ENCODE data around the gene WNT11.

The WNT11 gene

DNA sequence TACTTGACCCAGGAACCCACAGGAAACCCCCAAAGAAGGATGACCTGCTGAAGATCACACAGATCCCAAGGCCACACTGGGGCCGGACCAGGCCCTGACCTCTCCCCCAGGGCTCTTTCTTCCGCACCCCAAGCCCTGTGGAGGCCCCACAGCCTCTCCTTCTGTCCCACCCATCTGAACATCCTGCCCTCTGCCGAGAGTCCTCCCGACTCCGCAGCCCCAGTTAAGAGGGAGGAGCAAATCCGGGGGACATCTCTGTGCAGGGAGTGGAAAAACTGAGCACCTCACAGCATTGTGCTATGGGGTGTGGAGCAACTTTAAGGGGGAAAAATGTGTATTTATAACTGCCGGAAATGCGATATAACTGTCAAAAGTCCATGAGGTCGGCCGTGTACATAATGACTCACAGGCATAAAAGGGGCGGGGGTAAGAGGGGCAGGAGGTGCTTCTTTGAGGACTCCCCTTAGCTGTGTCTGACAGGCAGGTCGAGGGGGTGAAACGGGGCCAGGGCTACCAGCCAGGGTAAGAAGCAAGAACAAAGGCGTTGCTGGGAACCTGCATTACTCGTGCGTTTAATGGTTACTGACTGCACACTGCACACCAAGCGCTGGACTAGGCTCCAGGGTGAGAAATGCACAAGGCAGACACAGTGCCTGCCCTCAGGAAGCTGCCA is 57.2 kb downstream of the WNT11 start:
- no peak for DNase-seq (ENCODE audit: low spot score)
- TF ChIP-seq CTCF (IDR thresholded peaks at IDR 0.05; ENCODE audit: borderline replicate concordance, control extremely low read depth, extremely low read depth, insufficient read depth, missing control alignments), result no peak
- in situ Hi-C loops (cut with MboI; ENCODE audit: low sequenced_read_pairs, unreplicated experiment), result loop anchor here (10.0 to 25.0 kb wide), 2 partner anchors 254 to 437 kb away; partner anchors contain the start of gene MOGAT2

DNA sequence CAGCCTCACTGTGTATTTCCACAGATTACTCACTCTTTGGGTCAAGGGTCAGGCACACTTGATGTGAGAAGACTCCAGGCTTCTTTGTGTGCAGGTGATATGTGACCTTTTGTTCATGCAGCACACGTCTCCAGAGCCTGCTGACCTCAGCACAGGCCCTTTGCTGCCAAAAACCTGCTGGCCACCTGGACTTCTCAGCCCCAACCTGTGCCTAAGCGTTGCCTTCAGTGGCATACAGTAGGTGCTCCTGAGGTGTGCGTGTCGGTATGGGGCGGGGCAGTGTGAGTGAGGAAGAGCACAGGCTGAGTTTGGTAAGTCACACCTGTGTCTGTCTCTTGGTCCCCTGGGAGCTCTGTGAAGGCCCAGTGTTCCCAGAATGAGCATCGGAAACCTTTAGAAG is 58.1 kb downstream of the WNT11 start:
- DNase-seq (ENCODE audit: low spot score), result no peak
- in situ Hi-C loops (cut with MboI; ENCODE audit: low sequenced_read_pairs, unreplicated experiment), result loop anchor here (10.0 to 25.0 kb wide), 2 partner anchors 253 to 436 kb away; partner anchors contain the start of gene MOGAT2
- TF ChIP-seq CTCF (IDR thresholded peaks at IDR 0.05; ENCODE audit: borderline replicate concordance, control extremely low read depth, extremely low read depth, insufficient read depth, missing control alignments), result no peak

- no peak for TF ChIP-seq CTCF (IDR thresholded peaks at IDR 0.05; ENCODE audit: borderline replicate concordance, control extremely low read depth, extremely low read depth, insufficient read depth, missing control alignments)
- in situ Hi-C loops (cut with MboI; ENCODE audit: low sequenced_read_pairs, unreplicated experiment), result loop anchor here (10.0 to 25.0 kb wide), 2 partner anchors 252 to 435 kb away; partner anchors contain the start of gene MOGAT2
- DNase-seq (ENCODE audit: low spot score), result no peak
Observed at GRCh38 chr11:76147106-76147740, 59.1 kb downstream of the WNT11 start.

- no peak for TF ChIP-seq CTCF (IDR thresholded peaks at IDR 0.05; ENCODE audit: borderline replicate concordance, control extremely low read depth, extremely low read depth, insufficient read depth, missing control alignments)
- in situ Hi-C loops (cut with MboI; ENCODE audit: low sequenced_read_pairs, unreplicated experiment), result loop anchor here (10.0 to 25.0 kb wide), 2 partner anchors 248 to 431 kb away; partner anchors contain the start of gene MOGAT2
- no peak for DNase-seq (ENCODE audit: low spot score)
Observed at GRCh38 chr11:76143274-76143673, 63.0 kb downstream of the WNT11 start.

DNA sequence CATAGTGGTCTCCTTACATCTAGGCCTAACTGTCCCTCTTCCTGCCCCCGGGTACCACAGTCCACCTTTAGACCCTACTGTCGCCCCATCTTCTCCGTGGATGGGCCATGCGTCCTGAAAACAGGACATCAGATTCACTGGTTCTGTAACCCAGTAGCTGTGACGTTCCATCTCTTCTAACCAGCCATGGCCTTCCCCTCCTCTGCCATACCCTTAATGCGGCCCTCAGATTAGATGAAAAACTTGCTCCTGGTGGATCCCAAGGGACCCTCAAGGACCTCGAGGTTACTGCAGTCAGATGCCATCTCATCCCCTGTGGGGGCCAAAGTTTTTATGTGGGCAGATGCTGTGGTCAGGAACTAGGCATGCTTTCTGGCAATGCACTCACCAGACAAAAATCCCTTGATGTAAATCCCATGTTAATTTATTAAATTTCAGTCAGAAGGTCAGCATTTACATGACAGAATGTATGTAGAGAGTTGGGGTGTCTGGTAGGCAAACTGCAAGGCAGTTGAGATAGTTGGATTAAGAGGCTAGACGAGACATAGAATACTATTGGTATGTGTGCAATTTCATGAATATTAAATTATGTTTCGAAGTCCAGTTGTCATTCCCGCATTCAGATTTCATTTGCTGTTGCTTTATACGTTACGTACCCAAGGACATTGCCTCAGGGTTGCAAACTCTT is 64.3 kb downstream of the WNT11 start:
- in situ Hi-C loops (cut with MboI; ENCODE audit: low sequenced_read_pairs, unreplicated experiment), result loop anchor here (10.0 to 25.0 kb wide), 2 partner anchors 247 to 430 kb away; partner anchors contain the start of gene MOGAT2
- no peak for DNase-seq (ENCODE audit: low spot score)
- TF ChIP-seq CTCF (IDR thresholded peaks at IDR 0.05; ENCODE audit: borderline replicate concordance, control extremely low read depth, extremely low read depth, insufficient read depth, missing control alignments), result no peak

DNA sequence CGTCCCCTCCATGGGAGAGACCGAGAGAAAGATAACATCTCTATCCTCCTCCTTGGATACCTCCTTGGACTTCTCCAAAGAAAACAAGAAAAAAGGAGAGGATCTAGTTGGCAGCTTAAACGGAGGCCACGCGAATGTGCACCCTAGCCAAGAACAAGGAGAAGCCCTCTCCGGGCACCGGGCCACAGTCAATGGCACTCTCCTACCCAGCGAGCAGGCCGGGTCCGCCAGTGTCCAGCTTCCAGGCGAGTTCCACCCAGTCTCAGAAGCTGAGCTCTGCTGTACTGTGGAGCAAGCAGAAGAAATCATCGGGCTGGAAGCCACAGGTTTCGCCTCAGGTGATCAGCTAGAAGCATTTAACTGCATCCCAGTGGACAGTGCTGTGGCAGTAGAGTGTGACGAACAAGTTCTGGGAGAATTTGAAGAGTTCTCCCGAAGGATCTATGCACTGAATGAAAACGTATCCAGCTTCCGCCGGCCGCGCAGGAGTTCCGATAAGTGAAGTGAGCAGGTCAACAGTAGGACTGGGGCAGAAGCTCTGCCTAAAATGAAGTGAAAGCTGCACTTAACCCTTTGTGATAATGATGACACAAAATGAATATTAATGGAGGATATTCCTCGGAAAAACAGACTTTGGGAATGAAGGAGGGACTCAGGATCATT is 65.3 kb downstream of the WNT11 start:
- no peak for DNase-seq (ENCODE audit: low spot score)
- in situ Hi-C loops (cut with MboI; ENCODE audit: low sequenced_read_pairs, unreplicated experiment), result loop anchor here (10.0 to 25.0 kb wide), 2 partner anchors 246 to 429 kb away; partner anchors contain the start of gene MOGAT2
- no peak for TF ChIP-seq CTCF (IDR thresholded peaks at IDR 0.05; ENCODE audit: borderline replicate concordance, control extremely low read depth, extremely low read depth, insufficient read depth, missing control alignments)

Measured in GM13976 (cell line).